GM19455 (cell line): ENCODE data around the gene SIGMAR1.
"Not testable (repeated sequence)": the region's sequence is repeated elsewhere in the genome, so short reads cannot be mapped to it uniquely, and the experiment has no call there.

Experiments used
- ATAC-seq: cut with Tn5 transposase; IDR thresholded peaks from one replicate; pipeline ENCODE4 v1.9.1; 2021; ENCODE audit not compliant: unreplicated experiment

SIGMAR1 gene

GRCh38 chr9:34655394-34655793, 17.8 kb upstream of the SIGMAR1 start:
- no peak for ATAC-seq

- no peak for ATAC-seq
Observed at GRCh38 chr9:34654323-34655051, 16.9 kb upstream of the SIGMAR1 start.

GRCh38 chr9:34653151-34654072, 15.8 kb upstream of the SIGMAR1 start:
- ATAC-seq = no peak

DNA sequence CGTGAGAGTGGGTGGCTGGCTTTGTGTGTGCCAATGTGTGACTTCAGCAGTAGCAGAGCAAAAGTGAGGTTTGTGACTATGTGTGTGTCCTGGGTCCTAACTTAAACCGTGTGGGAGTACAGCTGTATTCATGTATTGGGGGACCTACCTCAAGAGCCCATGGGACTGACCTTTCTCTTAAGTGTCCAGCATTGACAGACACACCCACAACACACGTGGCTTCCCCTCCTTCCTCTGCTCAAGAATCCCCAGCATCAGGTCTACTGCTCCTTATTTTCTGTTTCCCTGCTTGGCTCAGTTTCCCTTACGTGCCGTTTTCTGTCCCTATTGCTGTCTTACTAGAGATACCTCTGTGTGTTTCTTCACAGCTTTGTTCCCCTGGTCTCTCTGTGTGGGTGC, 15.0 kb upstream of the SIGMAR1 start:
- ATAC-seq = no peak

DNA sequence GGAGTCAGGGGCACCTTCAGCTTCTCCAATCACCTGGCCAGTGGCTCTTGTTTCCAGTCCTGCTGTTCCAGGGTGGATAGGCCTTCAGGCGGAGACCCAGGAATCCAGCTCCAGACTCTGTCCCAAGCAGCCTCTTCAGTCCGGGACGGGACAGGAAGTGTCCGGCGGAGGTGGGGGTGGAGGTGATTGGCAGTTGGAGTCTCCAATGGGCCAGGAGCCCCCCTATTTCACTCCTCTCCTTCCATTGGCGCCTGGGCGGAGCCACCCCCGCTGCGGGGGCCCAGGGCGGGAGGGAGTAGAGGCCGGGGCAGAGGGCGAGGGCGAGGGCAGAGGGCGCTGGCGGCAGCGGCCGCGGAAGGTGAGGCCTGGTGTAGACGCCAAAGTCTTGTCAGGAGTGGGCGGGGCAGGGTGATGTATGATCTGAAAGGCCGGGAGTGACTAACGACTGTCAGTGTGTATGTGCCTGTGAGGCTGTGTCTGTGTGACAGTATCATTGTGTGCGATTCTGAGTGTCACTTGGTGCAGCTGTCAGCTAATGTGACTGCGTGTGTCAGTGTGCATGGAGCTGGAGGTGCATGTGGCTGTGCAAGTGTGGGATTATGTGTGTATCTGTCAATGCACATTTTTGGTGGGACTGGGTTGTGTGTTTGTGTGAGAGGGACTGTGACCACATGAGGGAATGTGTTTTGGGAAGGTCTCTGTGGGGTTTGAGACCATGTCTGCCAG, 14.5 kb upstream of the SIGMAR1 start, which contains the start of gene IL11RA:
Gene IL11RA, plus strand, starts transcription at position 310 of the 726 bp plus-strand sequence. CDS start 3,033 bp downstream, outside the sequence.
- no peak for ATAC-seq

- no peak for ATAC-seq
Observed at GRCh38 chr9:34651321-34651720, 13.7 kb upstream of the SIGMAR1 start.

DNA sequence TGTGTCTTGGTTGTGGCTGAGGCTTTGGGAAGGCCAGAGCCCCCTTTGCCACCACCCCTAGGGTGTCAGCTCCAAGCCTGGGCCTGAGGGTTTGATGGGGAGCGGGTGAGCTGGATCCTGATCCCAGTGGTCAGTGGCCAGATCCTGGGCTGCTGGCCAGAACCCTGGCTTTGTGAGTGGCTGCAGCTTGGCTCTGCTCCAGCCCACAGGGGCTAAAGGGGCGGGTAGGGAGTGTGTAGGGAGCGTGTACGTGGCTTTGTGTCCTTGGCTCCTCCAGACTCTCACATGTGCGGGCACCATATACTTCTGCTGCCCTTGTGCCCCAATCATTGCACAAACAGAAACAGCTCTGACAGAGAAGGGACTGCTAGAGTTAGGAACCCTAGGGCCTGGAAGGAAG, 13.2 kb upstream of the SIGMAR1 start:
- ATAC-seq = no peak

DNA sequence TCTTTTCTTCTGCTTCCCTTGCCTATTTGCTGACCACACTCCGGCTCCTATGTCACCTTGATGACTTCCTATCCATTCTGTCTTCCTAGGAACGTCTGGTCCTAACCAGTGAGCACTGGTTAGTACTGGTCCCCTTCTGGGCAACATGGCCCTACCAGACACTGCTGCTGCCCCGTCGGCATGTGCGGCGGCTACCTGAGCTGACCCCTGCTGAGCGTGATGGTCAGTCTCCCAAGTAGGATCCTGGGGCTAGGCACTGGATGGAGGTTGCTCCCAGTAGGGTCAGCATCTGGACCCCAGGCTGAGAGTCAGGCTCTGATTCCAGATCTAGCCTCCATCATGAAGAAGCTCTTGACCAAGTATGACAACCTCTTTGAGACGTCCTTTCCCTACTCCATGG, 11.1 kb upstream of the SIGMAR1 start:
- ATAC-seq = no peak

- ATAC-seq = no peak
Observed at GRCh38 chr9:34647651-34648050, 10.1 kb upstream of the SIGMAR1 start.

GRCh38 chr9:34647084-34647403, 9.5 kb upstream of the SIGMAR1 start:
- no peak for ATAC-seq

GRCh38 chr9:34646211-34647083, 8.9 kb upstream of the SIGMAR1 start, which contains the start of gene GALT:
TSS of gene GALT (plus strand) at chr9:34646675. CDS start at chr9:34646705, 30 bp downstream.
- ATAC-seq = peak; percentile 86

DNA sequence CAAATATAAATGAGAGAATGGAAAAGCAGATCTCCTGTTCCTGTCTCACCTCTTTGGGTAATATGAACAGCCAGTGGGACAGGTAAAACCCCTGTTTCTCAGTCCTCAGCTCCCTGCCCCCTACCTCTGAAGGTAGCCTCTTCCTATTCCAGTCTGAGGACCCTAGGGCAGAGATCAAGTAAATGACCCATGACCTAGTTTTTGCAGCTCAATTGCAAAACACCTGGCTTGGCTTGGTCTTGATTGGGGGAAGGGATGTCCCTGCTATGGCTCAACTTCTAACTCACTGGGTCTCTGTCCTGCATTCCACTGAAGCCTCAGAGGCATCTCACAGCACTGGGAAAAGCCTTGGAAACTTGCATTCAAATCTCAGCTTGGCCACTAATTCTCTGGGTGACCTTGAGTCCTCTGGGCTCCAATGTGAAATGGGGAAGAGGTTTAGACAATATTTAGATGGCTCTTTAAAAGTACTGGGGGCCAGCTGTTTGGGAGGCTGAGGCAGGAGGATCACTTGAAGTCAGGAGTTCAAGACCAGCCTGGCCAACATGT, 7.3 kb upstream of the SIGMAR1 start:
- no peak for ATAC-seq

DNA sequence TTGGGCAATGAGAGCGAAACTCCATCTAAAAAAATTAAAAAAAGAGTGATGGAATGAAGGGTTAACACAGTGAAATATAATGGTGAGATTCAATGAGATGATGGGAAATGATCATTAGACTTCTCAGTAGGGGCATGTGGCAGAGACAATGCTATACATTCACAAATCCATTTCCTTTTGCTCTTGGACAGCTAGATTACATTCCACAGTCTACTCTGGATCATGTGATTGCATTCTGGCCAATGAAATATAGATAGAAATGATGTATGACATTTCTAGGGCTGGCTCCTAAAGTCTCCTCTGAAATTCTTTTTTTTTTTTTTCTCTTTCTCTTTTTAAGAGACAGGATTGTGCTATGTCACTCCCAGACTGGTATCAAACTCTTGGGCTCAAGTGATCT, 5.1 kb upstream of the SIGMAR1 start:
- no peak for ATAC-seq

- ATAC-seq = not testable (repeated sequence)
Observed at GRCh38 chr9:34639322-34639721, 1.7 kb upstream of the SIGMAR1 start.

GRCh38 chr9:34638138-34638445, 505 bp upstream of the SIGMAR1 start:
- no peak for ATAC-seq

DNA sequence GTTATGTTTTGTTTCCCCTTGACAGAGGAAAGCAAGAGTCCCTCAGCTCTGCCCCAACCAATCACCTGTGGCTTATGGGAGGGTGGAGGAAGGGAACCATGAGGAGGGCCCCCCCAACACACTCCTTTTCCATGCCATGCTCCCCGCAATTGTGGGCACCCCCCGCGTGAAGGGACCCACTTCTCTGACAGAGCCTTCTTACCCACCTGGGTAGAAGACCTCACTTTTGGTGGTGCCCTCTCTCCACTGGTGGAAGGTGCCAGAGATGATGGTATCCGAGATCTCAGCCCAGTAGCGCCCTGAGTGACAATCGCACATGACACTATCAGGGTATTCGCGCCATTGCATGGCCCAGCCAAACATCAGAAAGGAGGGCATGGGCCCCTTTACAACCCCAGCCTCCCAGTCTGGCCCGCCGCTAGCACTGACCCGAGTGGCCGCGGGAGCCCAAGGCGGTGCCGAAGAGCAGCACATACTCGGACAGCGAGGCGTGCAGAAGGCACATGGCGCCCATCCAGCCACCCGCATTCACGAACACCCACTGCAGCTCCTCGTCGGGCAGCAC, 714 bp downstream of the SIGMAR1 start:
- ATAC-seq = peak; percentile 26

DNA sequence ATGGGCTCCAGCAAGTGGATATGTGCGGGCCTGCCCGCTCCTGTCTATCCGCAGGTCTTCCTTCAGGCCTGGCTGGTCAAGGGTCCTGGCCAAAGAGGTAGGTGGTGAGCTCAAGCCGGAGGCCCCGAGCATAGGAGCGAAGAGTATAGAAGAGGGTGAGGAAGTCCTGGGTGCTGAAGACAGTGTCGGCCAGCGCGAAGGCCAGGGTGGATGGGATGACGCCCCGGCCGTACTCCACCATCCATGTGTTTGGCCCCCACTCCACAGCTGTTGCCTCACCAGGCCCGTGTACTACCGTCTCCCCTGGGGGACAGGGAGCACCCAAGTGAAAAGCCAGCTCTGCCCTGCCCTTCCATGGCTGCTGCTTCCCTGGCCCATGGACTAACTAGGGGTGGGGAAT, 2.0 kb downstream of the SIGMAR1 start:
- no peak for ATAC-seq

- ATAC-seq = no peak
Observed at GRCh38 chr9:34634551-34635248, 2.9 kb downstream of the SIGMAR1 start.

GRCh38 chr9:34633851-34634550, 3.6 kb downstream of the SIGMAR1 start:
- no peak for ATAC-seq
